H1 (cell line): ENCODE data around the gene NR2F1-AS1. TPM values are rescaled to one million over a fixed set of nuclear protein-coding genes. Genes with fewer than 3 reads are reported as not detected.

Experiments used
- ATF3 ChIP-seq: IDR thresholded peaks from 2 replicates; pipeline ENCODE4 v1.6.1; 2011; ENCODE audit warnings: low read depth, mild to moderate bottlenecking, low read length; ENCODE audit not compliant: insufficient read depth
- HDAC2 ChIP-seq, 2 experiments: fragments of 300-600 bp in 1 of 2; sonication (generic) in 1 of 2; IDR thresholded peaks; 2 replicates each; pipeline ENCODE4 v1.6.1; 2011 to 2012; ENCODE audit warnings: low read depth in 2 of 2, low read length in 2 of 2, mild to moderate bottlenecking in 2 of 2, moderate library complexity in 2 of 2, borderline replicate concordance in 1 of 2, inconsistent platforms in 1 of 2
- KDM1A ChIP-seq: fragments of 200-600, 300-600 bp; sonication (generic); IDR thresholded peaks from 2 replicates; pipeline ENCODE4 v1.7.1; 2016; ENCODE audit warnings: mild to moderate bottlenecking, low read length, borderline replicate concordance
- KDM5A ChIP-seq: fragments of 200-600 bp; IDR thresholded peaks from 2 replicates; pipeline ENCODE4 v1.7.1; 2012; ENCODE audit warnings: mild to moderate bottlenecking, low read length, inconsistent platforms, mixed read lengths
- NRF1 ChIP-seq: IDR thresholded peaks from 2 replicates; pipeline ENCODE4 v1.6.1; 2011; ENCODE audit warnings: mild to moderate bottlenecking, low read depth, low read length, improper control_type of control experiment
- SAP30 ChIP-seq: fragments of 300-600 bp; sonication (generic); IDR thresholded peaks from 2 replicates; pipeline ENCODE4 v1.7.1; 2012; ENCODE audit warnings: low read length, moderate library complexity, mild to moderate bottlenecking, inconsistent platforms; ENCODE audit not compliant: insufficient read depth, insufficient replicate concordance
- SIN3A ChIP-seq, 2 experiments: IDR thresholded peaks in 1 of 2; conservative IDR thresholded peaks in 1 of 2; 2 replicates each; pipeline ENCODE4 v1.6.1; 2011 to 2012; ENCODE audit warnings: low read length in 2 of 2, improper control_type of control experiment in 1 of 2, low read depth in 1 of 2, mild to moderate bottlenecking in 1 of 2
- SP1 ChIP-seq: IDR thresholded peaks from 2 replicates; pipeline ENCODE4 v1.6.1; 2011; ENCODE audit warnings: low read depth, low read length
- SUZ12 ChIP-seq: fragments of 200-600 bp; sonication (generic); IDR thresholded peaks from 2 replicates; pipeline ENCODE4 v1.6.1; 2012; ENCODE audit warnings: mild to moderate bottlenecking, inconsistent platforms, low read length, moderate library complexity, mixed read lengths
- TAF1 ChIP-seq: IDR thresholded peaks from 2 replicates; pipeline ENCODE4 v1.6.1; 2011; ENCODE audit warnings: mild to moderate bottlenecking, low read depth, low read length
- TBP ChIP-seq: IDR thresholded peaks from 2 replicates; pipeline ENCODE4 v1.6.1; 2011; ENCODE audit warnings: low read depth, low read length, improper control_type of control experiment
- ZNF274 ChIP-seq: IDR thresholded peaks from 2 replicates; pipeline ENCODE4 v1.7.0; 2012; ENCODE audit warnings: low read length, borderline replicate concordance; ENCODE audit errors: extremely low read depth
- polyA plus RNA-seq, 7 experiments: library from polyadenylated mRNA; depleted of rRNA in 3 of 7; stranded (reverse) in 5 of 7; unstranded in 2 of 7; fragments of >200 nt in 5 of 7; fragments of 200-250 nt in 2 of 7; gene quantifications; 1 replicate in 5 of 7; 2 replicates in 1 of 7; 4 replicates in 1 of 7; pipeline versions ENCODE4 v1.2.1 to v1.2.3, GENCODE V29; 2011 to 2013; ENCODE audit warnings: missing spikeins in 2 of 7, mixed read lengths in 2 of 7
- total RNA-seq: library from RNA; stranded (reverse); fragmentation: NEBNext Ultra II Directional; extraction: Animal tissue kit (Norgen Biotek cat#: 25700); gene quantifications from 2 replicates; pipeline ENCODE4 v1.2.1, GENCODE V29; 2021

NR2F1-AS1 gene
- total and polyA plus RNA-seq, 2 of the 8 experiments (the other 6 are each of a cell fraction or from before 2014, with no cell fraction given), result 1.6 to 5.6 TPM

- TF ChIP-seq HDAC2 (IDR thresholded peaks at IDR 0.05; ENCODE audit: borderline replicate concordance in 1 of 2, low read depth in 2 of 2, low read length in 2 of 2) (no peak), SUZ12 (peak; percentile 93), KDM1A (peak; percentile 8; the same call in 1 of the 2 replicates), ATF3 (no peak), SAP30 (no peak), NRF1 (no peak), SP1 (0 out of 2 replicates have a peak, but pooled peaks have one; percentile 20), ZNF274 (no peak), TAF1 (no peak), SIN3A (conservative IDR thresholded peaks at IDR 0.05 in 1 of 2, IDR thresholded peaks at IDR 0.05 in 1 of 2; ENCODE audit: low read depth in 1 of 2, low read length in 2 of 2) (no peak), TBP (no peak), KDM5A (no peak)
Observed at GRCh38 chr5:93572608-93573353, 8.2 kb downstream of the NR2F1-AS1 start (continued).
